ENCODE results near the gene NDUFS6.

Gene NDUFS6

DNA sequence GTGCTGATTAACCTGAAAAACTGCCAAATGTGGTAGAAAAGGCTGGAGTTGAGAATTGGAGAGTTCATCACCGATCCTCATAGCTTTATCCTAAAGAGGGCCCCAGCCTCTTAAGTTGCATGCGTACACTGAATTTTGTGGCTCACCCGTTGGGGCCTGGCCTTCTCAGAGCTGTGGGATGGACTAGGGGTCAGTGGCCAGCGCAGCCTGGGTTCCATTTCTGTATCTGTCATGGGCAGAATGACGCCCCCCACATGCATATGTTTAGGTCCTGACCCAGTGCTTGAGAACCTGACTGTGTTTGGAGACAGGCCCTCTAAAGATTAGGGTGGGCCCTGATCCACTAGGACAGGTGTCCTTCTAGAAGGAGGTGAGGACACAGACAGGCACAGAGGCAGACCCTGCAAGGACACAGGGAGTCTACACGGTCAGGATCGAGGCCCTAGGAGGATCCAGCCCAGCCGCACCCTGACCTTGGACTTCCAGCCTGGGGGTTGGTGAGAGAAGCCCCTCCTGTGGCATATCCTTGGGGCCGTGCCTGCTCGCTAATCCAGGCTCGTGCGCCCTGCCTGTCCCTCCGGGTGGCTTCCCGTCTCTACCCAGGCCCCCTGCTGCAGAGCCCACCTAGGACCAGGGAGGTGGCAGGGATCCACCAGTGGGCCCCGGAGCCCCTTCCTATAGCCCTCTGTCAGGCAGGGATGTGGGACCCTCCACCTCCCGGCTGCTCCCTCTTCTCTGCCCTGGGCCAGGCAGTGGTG is 32.2 kb downstream of the NDUFS6 start:
- Histone ChIP-seq H3K27me3 (ENCODE audit: control insufficient read depth, insufficient read depth, low read length) (peaks cover 15% of the 10 kb centered on the region), H3K9me3 (replicated peaks; ENCODE audit: low read length) (no peaks in the 10 kb centered on the region), H3K9ac (ENCODE audit: low read depth, low read length) (no peak overlapping the region), H3K4me3 (ENCODE audit: low read length) (no peak overlapping the region), H3K4me2 (ENCODE audit: low read length) (no peak overlapping the region), H3K4me1 (ENCODE audit: control insufficient read depth, insufficient read depth, low read length) (no peaks in the 10 kb centered on the region), H3K36me3 (ENCODE audit: insufficient read depth, low read length) (no peaks in the 10 kb centered on the region)

- no peak overlapping the region for H3K4me3 ChIP-seq (ENCODE audit: low read length)
- no peak overlapping the region for H3K4me2 ChIP-seq (ENCODE audit: low read length)
- no peaks in the 10 kb centered on the region for H3K36me3 ChIP-seq (ENCODE audit: insufficient read depth, low read length)
- H3K9me3 ChIP-seq (replicated peaks; ENCODE audit: low read length) = no peaks in the 10 kb centered on the region
- no peak overlapping the region for H3K9ac ChIP-seq (ENCODE audit: low read depth, low read length)
- H3K27me3 ChIP-seq (ENCODE audit: control insufficient read depth, insufficient read depth, low read length) = peaks cover 21% of the 10 kb centered on the region
- no peaks in the 10 kb centered on the region for H3K4me1 ChIP-seq (ENCODE audit: control insufficient read depth, insufficient read depth, low read length)
These were observed 32.9 kb downstream of the NDUFS6 start for GRCh38 chr5:1834022-1834551.

GRCh38 chr5:1834721-1835429 is 33.7 kb downstream of the NDUFS6 start:
- H3K9me3 ChIP-seq (replicated peaks; ENCODE audit: low read length) = no peaks in the 10 kb centered on the region
- H3K4me2 ChIP-seq (ENCODE audit: low read length) = no peak overlapping the region
- no peaks in the 10 kb centered on the region for H3K36me3 ChIP-seq (ENCODE audit: insufficient read depth, low read length)
- peaks cover 27% of the 10 kb centered on the region for H3K27me3 ChIP-seq (ENCODE audit: control insufficient read depth, insufficient read depth, low read length)
- H3K4me3 ChIP-seq (ENCODE audit: low read length) = no peak overlapping the region
- H3K9ac ChIP-seq (ENCODE audit: low read depth, low read length) = no peak overlapping the region
- H3K4me1 ChIP-seq (ENCODE audit: control insufficient read depth, insufficient read depth, low read length) = no peaks in the 10 kb centered on the region

DNA sequence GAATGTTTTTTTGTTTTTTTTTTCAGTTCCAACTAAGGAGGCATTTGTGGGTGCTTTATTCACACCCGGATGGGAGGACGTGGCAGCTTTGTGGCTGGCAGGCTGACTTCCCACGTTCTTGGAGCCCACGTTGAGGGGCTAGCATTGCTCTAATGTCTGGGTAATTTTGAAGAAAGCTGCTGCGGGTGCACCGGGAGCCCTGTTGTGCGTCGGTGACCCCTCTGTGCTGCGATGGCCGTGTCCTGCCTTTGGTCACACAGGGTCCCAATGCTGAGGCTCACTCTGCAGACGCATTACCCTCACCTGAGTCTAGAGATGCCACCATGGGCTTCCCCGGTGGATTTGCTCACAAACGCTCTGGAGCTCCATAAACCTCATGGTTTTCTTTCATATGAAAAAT is 34.2 kb downstream of the NDUFS6 start:
- no peaks in the 10 kb centered on the region for H3K4me1 ChIP-seq (ENCODE audit: control insufficient read depth, insufficient read depth, low read length)
- no peak overlapping the region for H3K4me2 ChIP-seq (ENCODE audit: low read length)
- no peaks in the 10 kb centered on the region for H3K9me3 ChIP-seq (replicated peaks; ENCODE audit: low read length)
- H3K9ac ChIP-seq (ENCODE audit: low read depth, low read length) = no peak overlapping the region
- no peak overlapping the region for H3K4me3 ChIP-seq (ENCODE audit: low read length)
- H3K36me3 ChIP-seq (ENCODE audit: insufficient read depth, low read length) = no peaks in the 10 kb centered on the region
- peaks cover 27% of the 10 kb centered on the region for H3K27me3 ChIP-seq (ENCODE audit: control insufficient read depth, insufficient read depth, low read length)

DNA sequence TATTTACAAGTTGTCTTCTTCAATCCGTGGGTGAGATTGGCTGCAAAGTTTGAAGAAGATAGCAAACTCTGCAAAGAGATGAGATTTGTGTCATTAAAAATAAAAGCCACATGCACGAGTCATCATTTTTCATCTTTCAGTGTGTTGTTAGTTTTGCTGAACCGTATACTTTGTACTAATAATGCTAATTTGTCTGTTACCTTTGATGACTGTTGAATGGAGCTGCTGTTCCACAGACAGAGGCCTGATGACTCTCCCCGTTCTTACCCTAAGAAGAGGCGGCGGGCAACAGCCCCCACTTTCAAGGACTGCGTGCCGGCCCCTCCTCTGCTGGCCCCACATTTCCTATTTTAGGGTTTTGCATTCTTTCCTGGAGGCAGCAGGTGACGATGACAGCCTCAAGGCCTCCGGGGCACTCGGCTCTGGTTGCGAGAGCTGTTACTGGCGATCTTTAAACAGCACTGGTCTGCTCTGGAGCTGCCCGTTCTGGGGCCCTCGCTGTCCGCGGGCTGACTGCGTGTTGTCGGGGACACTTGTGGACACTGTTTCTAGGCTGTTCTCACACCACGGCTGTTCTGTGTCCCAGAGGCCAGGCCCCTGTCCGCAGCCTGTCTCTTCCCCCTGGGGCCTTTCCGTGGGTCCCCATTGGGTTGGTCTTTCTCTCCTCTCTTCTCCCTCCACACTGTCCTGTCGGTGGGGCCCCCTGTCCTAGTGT is 35.1 kb downstream of the NDUFS6 start:
- Histone ChIP-seq H3K9ac (ENCODE audit: low read depth, low read length) (no peak overlapping the region), H3K9me3 (replicated peaks; ENCODE audit: low read length) (no peaks in the 10 kb centered on the region), H3K4me1 (ENCODE audit: control insufficient read depth, insufficient read depth, low read length) (no peaks in the 10 kb centered on the region), H3K27me3 (ENCODE audit: control insufficient read depth, insufficient read depth, low read length) (peaks cover 30% of the 10 kb centered on the region), H3K4me2 (ENCODE audit: low read length) (no peak overlapping the region), H3K4me3 (ENCODE audit: low read length) (no peak overlapping the region), H3K36me3 (ENCODE audit: insufficient read depth, low read length) (no peaks in the 10 kb centered on the region)

DNA sequence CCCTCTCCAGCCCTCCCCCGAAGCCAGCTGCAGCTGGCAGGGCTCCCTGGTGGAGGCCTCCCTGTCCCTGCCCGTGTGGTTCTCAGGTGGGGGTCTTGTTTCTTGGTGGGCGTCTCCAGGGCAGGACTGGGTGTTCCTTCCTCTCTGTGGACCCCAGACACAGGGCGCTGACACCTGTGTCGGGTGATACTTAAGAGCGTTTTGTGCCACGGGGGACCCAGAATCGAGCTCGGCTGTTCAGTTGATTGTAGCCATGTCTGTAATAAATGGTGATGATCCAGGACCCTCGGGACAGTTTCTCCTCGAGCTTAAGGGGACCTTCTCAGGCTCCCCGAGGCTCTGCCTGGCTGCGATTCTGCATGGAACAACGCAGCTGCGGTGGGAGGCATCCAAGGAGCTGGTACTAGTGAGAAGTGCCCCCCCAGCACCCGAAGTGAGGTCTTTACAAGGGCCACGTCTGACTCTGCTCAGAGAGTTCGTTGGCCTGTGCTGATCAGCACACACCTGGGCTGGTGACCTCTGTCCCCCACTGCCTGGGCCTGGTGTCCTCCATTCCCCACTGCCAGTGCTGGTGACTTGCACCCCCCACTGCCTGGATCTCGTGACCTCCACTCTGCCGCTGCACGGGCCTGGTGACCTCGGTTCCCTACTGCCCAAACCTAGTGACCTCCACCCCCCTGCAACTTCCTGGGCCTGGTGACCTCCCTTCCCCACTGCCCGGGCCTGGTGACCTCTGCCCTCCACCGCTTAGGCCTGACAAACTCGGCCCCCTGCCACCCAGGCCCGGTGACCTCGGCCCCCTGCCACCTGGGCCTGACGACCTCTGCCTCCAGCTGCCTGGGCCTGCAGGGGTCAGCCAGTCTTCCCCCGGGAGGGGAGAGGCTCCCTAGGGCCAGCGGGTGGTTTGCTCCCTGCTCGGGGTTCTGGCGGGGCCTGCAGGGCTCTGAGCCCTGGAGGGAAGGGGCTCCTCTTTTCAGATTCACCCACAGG is 36.0 kb downstream of the NDUFS6 start:
- no peaks in the 10 kb centered on the region for H3K9me3 ChIP-seq (replicated peaks; ENCODE audit: low read length)
- H3K4me1 ChIP-seq (ENCODE audit: control insufficient read depth, insufficient read depth, low read length) = no peaks in the 10 kb centered on the region
- H3K9ac ChIP-seq (ENCODE audit: low read depth, low read length) = no peak overlapping the region

DNA sequence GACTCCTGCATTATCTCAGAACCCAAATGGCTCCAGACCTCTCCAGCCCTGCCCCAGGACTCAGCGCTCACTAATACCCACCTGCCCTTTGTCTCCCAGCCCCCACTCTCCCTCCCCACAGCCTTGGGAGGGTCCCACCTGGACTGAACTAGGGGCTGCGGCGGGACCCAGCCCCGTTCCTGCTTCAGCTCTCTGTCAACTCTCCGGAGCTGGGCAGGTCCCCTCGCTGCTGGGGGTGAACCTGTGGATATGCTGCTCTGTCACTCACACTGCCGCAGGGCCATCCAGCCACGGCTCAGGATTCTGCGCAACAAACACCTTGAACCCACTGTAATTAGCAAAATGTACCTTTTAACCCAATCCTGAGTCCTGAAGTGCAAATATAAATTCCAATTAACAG is 36.8 kb downstream of the NDUFS6 start:
- peaks cover 34% of the 10 kb centered on the region for H3K27me3 ChIP-seq (ENCODE audit: control insufficient read depth, insufficient read depth, low read length)
- H3K36me3 ChIP-seq (ENCODE audit: insufficient read depth, low read length) = no peaks in the 10 kb centered on the region
- H3K4me3 ChIP-seq (ENCODE audit: low read length) = no peak overlapping the region
- no peak overlapping the region for H3K4me2 ChIP-seq (ENCODE audit: low read length)
- no peaks in the 10 kb centered on the region for H3K4me1 ChIP-seq (ENCODE audit: control insufficient read depth, insufficient read depth, low read length)
- no peak overlapping the region for H3K9ac ChIP-seq (ENCODE audit: low read depth, low read length)
- H3K9me3 ChIP-seq (replicated peaks; ENCODE audit: low read length) = no peaks in the 10 kb centered on the region

More for the DNA sequence above, 36.0 kb downstream of the NDUFS6 start:
- H3K4me3 ChIP-seq (ENCODE audit: low read length) = no peak overlapping the region
- H3K27me3 ChIP-seq (ENCODE audit: control insufficient read depth, insufficient read depth, low read length) = peaks cover 34% of the 10 kb centered on the region
- no peak overlapping the region for H3K4me2 ChIP-seq (ENCODE audit: low read length)
- H3K36me3 ChIP-seq (ENCODE audit: insufficient read depth, low read length) = no peaks in the 10 kb centered on the region

- Histone ChIP-seq H3K4me1 (ENCODE audit: control insufficient read depth, insufficient read depth, low read length) (no peaks in the 10 kb centered on the region), H3K9ac (ENCODE audit: low read depth, low read length) (no peak overlapping the region), H3K4me2 (ENCODE audit: low read length) (no peak overlapping the region), H3K4me3 (ENCODE audit: low read length) (no peak overlapping the region), H3K27me3 (ENCODE audit: control insufficient read depth, insufficient read depth, low read length) (peaks cover 27% of the 10 kb centered on the region), H3K9me3 (replicated peaks; ENCODE audit: low read length) (no peaks in the 10 kb centered on the region), H3K36me3 (ENCODE audit: insufficient read depth, low read length) (no peaks in the 10 kb centered on the region)
These were observed 38.9 kb downstream of the NDUFS6 start for GRCh38 chr5:1840071-1840547.

DNA sequence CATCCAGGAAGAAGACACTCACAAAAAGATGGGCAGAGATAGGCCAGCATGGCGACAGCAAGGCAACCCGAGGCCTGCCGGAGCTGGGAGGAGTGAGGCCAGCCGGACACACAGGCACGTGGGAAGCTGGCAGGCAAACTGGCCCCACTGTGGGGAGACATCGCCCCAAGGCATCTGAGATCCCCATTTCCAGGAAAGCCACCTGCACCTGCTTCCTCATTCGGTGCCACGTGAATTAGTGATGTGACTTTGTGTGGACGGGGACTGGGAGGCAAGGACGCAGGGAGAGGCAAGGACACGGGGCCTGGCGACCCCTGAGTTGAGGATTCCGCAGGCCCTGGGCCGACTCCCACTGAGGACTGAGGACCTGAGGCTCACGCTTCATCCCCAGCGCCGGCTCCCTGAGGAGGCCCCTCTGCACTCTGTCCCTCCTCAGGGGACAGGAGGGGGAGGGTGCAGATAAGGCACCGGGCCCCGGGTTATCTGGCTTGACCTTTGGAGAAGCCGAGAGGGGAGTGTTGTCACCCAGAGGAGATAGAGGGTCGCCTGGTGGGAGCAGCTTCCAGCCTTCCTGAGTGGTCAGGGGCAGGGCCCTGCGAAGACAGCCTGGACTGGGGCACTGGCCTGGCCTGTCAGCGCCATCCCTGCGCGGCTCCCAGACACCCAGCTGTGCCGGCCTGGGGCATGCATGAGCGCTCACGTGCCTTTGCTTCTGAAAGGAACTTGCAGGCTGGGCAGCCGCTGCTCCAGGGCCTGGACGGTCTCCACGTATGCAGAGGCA is 39.7 kb downstream of the NDUFS6 start:
- H3K9ac ChIP-seq (ENCODE audit: low read depth, low read length) = no peak overlapping the region
- H3K27me3 ChIP-seq (ENCODE audit: control insufficient read depth, insufficient read depth, low read length) = peaks cover 25% of the 10 kb centered on the region
- H3K4me2 ChIP-seq (ENCODE audit: low read length) = no peak overlapping the region
- no peaks in the 10 kb centered on the region for H3K4me1 ChIP-seq (ENCODE audit: control insufficient read depth, insufficient read depth, low read length)
- no peaks in the 10 kb centered on the region for H3K9me3 ChIP-seq (replicated peaks; ENCODE audit: low read length)
- H3K4me3 ChIP-seq (ENCODE audit: low read length) = no peak overlapping the region
- H3K36me3 ChIP-seq (ENCODE audit: insufficient read depth, low read length) = no peaks in the 10 kb centered on the region
